GM12878 (cell line): Measurements from ENCODE around the gene DHPS. TPM values are rescaled to one million over a fixed set of nuclear protein-coding genes. Genes with fewer than 3 reads are reported as not detected.
A peak's percentile ranks its signal among the peaks of the same experiment; 100 is the strongest.

ENCODE experiments used
- ATF2 ChIP-seq: IDR thresholded peaks from 2 replicates; pipeline ENCODE4 v1.6.1; 2012; ENCODE audit warnings: low read length, inconsistent platforms
- BHLHE40 ChIP-seq, 2 experiments: fragments of 450-650 bp in 1 of 2; IDR thresholded peaks; 2 replicates each; pipeline ENCODE4 v1.6.1; 2011 to 2017; ENCODE audit warnings: low read depth in 2 of 2, borderline replicate concordance in 1 of 2, improper control_type of control experiment in 1 of 2, low read length in 1 of 2, mild to moderate bottlenecking in 1 of 2
- CHD2 ChIP-seq: IDR thresholded peaks from 2 replicates; pipeline ENCODE4 v1.6.1; 2011; ENCODE audit warnings: low read depth, low read length, improper control_type of control experiment, borderline replicate concordance
- CREB1 ChIP-seq: IDR thresholded peaks from 2 replicates; pipeline ENCODE4 v1.6.1; 2012; ENCODE audit warnings: low read depth, mild to moderate bottlenecking, inconsistent platforms
- HCFC1 ChIP-seq: fragments of 150-350 bp; IDR thresholded peaks from 2 replicates; pipeline ENCODE4 v1.6.1; 2014; ENCODE audit warnings: low read length
- HSF1 ChIP-seq: fragments of 150-350 bp; IDR thresholded peaks from 2 replicates; pipeline ENCODE4 v1.6.1; 2014; ENCODE audit warnings: mild to moderate bottlenecking, low read depth, low read length
- MEF2B ChIP-seq: fragments of 450-650 bp; IDR thresholded peaks from 2 replicates; pipeline ENCODE4 v1.6.1; 2018; ENCODE audit warnings: mild to moderate bottlenecking, moderate library complexity; ENCODE audit not compliant: partially characterized antibody, poor library complexity, severe bottlenecking
- NR2C1 ChIP-seq: fragments of 450-650 bp; IDR thresholded peaks from 2 replicates; pipeline ENCODE4 v1.6.1; 2017; ENCODE audit warnings: antibody characterized with exemption, mild to moderate bottlenecking, moderate library complexity
- RB1 ChIP-seq: fragments of 450-650 bp; formaldehyde crosslinking; IDR thresholded peaks from 2 replicates; pipeline ENCODE4 v1.6.1; 2017; ENCODE audit warnings: mild to moderate bottlenecking, borderline replicate concordance
- SP1 ChIP-seq: IDR thresholded peaks from one replicate; pipeline ENCODE4 v1.6.1; 2011; ENCODE audit warnings: low read depth, low read length
- SREBF2 ChIP-seq: IDR thresholded peaks from 2 replicates; pipeline ENCODE4 v1.6.1; 2012; ENCODE audit warnings: mild to moderate bottlenecking, low read length
- TAF1 ChIP-seq: IDR thresholded peaks from 2 replicates; pipeline ENCODE4 v1.6.1; 2011; ENCODE audit warnings: mild to moderate bottlenecking, low read depth, low read length, borderline replicate concordance
- ZBTB4 ChIP-seq: fragments of 450-650 bp; formaldehyde crosslinking; IDR thresholded peaks from 2 replicates; pipeline ENCODE4 v1.4.0; 2022; ENCODE audit warnings: mild to moderate bottlenecking, moderate library complexity
- polyA plus RNA-seq, 11 experiments: library from polyadenylated mRNA; depleted of rRNA in 4 of 11; unstranded in 6 of 11; stranded (reverse) in 5 of 11; fragments of >200 nt; fragmentation: Nextera tagmentation in 4 of 11; fragmentation: Illumina TruSeq in 1 of 11; extraction: Ambion mirVana in 4 of 11; extraction: Trizol in 1 of 11; gene quantifications; 1 replicate in 1 of 11; 2 replicates in 10 of 11; pipeline versions ENCODE4 v1.2.1 to v1.2.3, GENCODE V29; 2011 to 2016; ENCODE audit warnings: inconsistent platforms in 2 of 11, missing spikeins in 2 of 11, low read depth in 1 of 11
- total RNA-seq, 4 experiments: library from RNA; depleted of rRNA in 3 of 4; stranded (reverse); fragments of >200 nt in 3 of 4; fragmentation: Illumina TruSeq in 1 of 4; extraction: Trizol in 1 of 4; gene quantifications; 2 replicates each; pipeline versions ENCODE4 v1.2.1 to v1.2.3, GENCODE V29; 2013 to 2021
- TF ChIP-seq, protein P1 (sequence below): IDR thresholded peaks from 2 replicates; pipeline ENCODE4 v1.6.1; 2012; ENCODE audit warnings: low read depth, low read length, improper control_type of control experiment

Gene DHPS
- total and polyA plus RNA-seq, 10 of the 15 experiments (the other 5 are each of a cell fraction or from before 2014, with no cell fraction given): 36.4 to 104 (median 83.4) TPM

DNA sequence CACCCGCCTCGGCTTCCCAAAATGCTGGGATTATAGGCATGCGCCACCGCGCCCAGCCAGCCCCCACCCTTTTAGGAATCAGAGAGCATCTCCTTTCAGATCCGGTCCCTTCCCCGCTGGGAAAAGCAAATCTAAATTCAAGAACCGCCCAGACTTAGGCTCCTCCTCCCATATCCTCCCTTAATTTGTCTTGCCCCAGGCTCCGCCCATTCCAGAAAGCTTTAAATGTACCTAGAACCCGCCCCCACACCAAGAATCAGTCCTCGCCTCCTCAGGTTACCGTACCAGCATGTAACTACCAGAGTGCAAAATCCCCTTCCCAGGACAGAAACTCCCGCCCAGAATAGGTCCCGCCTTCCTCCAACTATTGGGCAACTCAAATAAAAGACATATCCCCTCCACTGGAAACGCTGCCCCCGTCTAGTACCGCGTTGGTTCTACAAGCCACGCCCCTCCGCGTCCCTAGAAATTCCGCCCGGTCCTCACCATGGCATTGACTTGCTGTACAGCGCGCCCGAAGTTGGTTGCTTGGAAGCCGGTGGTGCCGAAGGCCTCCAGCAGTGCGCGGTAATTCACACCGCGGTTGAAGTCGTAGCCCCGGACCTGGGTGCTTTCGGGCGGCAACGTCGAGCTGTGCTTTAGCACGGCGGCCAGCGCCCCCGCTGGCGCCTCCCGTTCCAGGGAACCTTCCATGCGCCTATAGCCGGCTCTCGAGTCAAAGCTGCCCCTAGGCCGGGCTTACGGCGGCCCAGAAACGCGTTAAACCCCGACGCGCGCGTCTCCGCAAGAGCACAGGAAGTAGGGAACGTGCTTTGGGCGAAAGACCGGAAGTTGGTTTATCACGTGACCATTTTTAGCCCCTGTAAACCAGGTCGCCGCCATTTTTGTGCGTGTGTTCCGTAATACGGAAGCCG lies at the start of gene DHPS (continued):
- 0 out of 2 replicates have a peak, but pooled peaks have one; percentile 68 for TF ChIP-seq RB1
- TF ChIP-seq, protein P1, sequence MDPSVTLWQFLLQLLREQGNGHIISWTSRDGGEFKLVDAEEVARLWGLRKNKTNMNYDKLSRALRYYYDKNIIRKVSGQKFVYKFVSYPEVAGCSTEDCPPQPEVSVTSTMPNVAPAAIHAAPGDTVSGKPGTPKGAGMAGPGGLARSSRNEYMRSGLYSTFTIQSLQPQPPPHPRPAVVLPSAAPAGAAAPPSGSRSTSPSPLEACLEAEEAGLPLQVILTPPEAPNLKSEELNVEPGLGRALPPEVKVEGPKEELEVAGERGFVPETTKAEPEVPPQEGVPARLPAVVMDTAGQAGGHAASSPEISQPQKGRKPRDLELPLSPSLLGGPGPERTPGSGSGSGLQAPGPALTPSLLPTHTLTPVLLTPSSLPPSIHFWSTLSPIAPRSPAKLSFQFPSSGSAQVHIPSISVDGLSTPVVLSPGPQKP: peak; percentile 72; the same call in 1 of the 2 replicates
- TF ChIP-seq ZBTB4 (CRISPR knock-in tag): peak; percentile 89
- TF ChIP-seq CHD2: peak; percentile 78; the same call in 1 of the 2 replicates
- TF ChIP-seq SREBF2: peak; percentile 35; the same call in 1 of the 2 replicates
- TF ChIP-seq NR2C1: peak; percentile 69
- TF ChIP-seq BHLHE40 (IDR thresholded peaks at IDR 0.05; ENCODE audit: borderline replicate concordance in 1 of 2, low read depth in 2 of 2, low read length in 1 of 2): peak; percentile 83 to 96
- TF ChIP-seq HCFC1: peak; percentile 81
- TF ChIP-seq SP1: peak; percentile 63
- TF ChIP-seq ATF2: 0 out of 2 replicates have a peak, but pooled peaks have one; percentile 25
- peak; percentile 64; the same call in 1 of the 2 replicates for TF ChIP-seq TAF1
- no peak for TF ChIP-seq HSF1
- peak; percentile 63 for TF ChIP-seq CREB1
- TF ChIP-seq MEF2B: peak; percentile 47
- TF ChIP-seq, all 136 proteins: peak for 60
